Measurements from ENCODE around the gene PPP1R12B.
"Not testable (repeated sequence)": the region's sequence is repeated elsewhere in the genome, so short reads cannot be mapped to it uniquely, and the experiment has no call there.

PPP1R12B gene

DNA sequence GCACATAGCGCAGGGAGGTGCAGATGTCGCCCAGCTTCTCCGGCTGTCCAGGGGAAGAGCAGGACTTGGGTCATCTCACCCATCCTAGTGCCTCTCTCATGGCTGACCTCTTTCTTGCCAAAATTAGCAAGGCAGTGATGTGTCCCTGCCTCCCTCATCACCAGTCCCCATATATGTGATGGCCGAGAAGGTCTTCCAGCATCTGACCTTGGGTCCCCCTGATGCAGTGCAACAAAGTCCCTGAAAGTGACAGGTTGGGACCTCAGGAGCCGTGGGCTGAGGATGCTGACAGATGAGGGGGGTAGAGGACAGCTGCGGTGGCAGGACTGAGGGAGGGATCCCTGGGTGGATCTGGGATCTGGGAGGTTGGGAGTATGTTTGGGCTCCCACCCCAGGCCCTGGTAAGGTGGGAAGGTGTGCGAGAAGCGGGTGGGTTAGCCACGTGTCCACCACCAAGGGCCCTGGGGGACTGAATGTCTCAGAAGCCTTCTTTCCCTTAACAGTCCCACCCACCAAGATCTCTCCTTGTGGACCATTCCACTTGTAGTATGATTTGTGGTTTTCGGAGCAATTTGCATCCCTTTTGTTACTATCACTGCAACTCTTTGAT is 252.0 kb downstream of the PPP1R12B start:
- H3K36me3 Mint-ChIP-seq (ENCODE audit: low read depth), result no peaks in the 10 kb centered on the region
- H3K27me3 Mint-ChIP-seq, result no peaks in the 10 kb centered on the region
- no peak overlapping the region for H3K27ac Mint-ChIP-seq
- no peaks in the 10 kb centered on the region for H3K9me3 Mint-ChIP-seq
- no peak overlapping the region for H3K4me3 Mint-ChIP-seq
- no peaks in the 10 kb centered on the region for H3K4me1 Mint-ChIP-seq (ENCODE audit: low read depth)

DNA sequence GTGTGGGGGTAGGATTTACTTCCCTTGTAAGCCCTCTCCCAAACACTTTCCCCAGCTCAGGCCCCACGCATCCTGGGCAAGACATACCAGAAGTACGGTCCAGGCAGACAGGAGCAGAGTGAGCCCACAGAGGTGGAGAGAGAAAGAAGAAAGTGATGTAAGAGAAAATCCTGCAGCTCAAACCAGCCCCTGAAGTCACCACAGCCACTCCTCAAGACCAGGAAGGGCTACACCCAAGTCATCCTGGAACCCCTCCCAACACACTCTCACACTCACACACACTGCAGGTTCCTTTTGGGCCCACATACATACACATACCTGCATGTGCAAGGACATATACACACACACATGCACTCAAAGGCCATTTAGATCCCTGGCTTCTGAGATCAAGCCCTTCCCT is 254.9 kb downstream of the PPP1R12B start:
- H3K9me3 Mint-ChIP-seq, result no peaks in the 10 kb centered on the region
- no peak overlapping the region for H3K27ac Mint-ChIP-seq
- H3K4me1 Mint-ChIP-seq (ENCODE audit: low read depth), result no peaks in the 10 kb centered on the region
- no peaks in the 10 kb centered on the region for H3K36me3 Mint-ChIP-seq (ENCODE audit: low read depth)
- no peak overlapping the region for H3K4me3 Mint-ChIP-seq
- H3K27me3 Mint-ChIP-seq, result no peaks in the 10 kb centered on the region

- Mint-ChIP-seq H3K4me3 (no peak overlapping the region), H3K4me1 (ENCODE audit: low read depth) (no peaks in the 10 kb centered on the region), H3K27me3 (no peaks in the 10 kb centered on the region), H3K9me3 (no peaks in the 10 kb centered on the region), H3K27ac (no peak overlapping the region), H3K36me3 (ENCODE audit: low read depth) (no peaks in the 10 kb centered on the region)
Measured at GRCh38 chr1:202605515-202605914, 257.0 kb downstream of the PPP1R12B start.

- H3K4me1 Mint-ChIP-seq (ENCODE audit: low read depth), result peaks cover 27% of the 10 kb centered on the region
- H3K9me3 Mint-ChIP-seq; H3K27ac Mint-ChIP-seq; H3K36me3 Mint-ChIP-seq (ENCODE audit: low read depth); H3K4me3 Mint-ChIP-seq; H3K27me3 Mint-ChIP-seq: not testable (repeated sequence)
Measured at GRCh38 chr1:202612036-202612435, 263.5 kb downstream of the PPP1R12B start.

- no peak overlapping the region for H3K4me3 Mint-ChIP-seq
- H3K36me3 Mint-ChIP-seq (ENCODE audit: low read depth), result no peaks in the 10 kb centered on the region
- H3K27me3 Mint-ChIP-seq, result peaks cover 12% of the 10 kb centered on the region
Measured at GRCh38 chr1:202613571-202613970, 265.1 kb downstream of the PPP1R12B start.

GRCh38 chr1:202614363-202615207 is 266.1 kb downstream of the PPP1R12B start:
- H3K4me3 Mint-ChIP-seq, result not testable (repeated sequence)

More at GRCh38 chr1:202613571-202613970, 265.1 kb downstream of the PPP1R12B start:
- H3K9me3 Mint-ChIP-seq, result no peaks in the 10 kb centered on the region
- no peak overlapping the region for H3K27ac Mint-ChIP-seq
- H3K4me1 Mint-ChIP-seq (ENCODE audit: low read depth), result peaks cover 34% of the 10 kb centered on the region

DNA sequence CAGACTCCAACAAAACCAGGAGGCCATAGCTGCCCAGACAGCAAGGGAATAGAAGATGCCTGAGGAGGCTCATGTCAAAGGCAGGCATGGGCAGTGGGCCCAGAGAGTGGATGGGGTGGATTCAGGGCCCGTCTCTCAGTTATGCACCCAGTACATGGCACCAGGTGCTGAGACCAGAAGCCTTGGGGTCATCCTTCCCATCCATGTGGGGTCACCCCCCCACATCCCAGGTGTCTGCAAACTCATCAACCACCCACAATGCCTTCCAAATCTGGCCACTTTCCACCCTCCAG is 266.7 kb downstream of the PPP1R12B start:
- not testable (repeated sequence) for H3K27ac Mint-ChIP-seq; H3K9me3 Mint-ChIP-seq; H3K4me3 Mint-ChIP-seq; H3K36me3 Mint-ChIP-seq (ENCODE audit: low read depth)
- Mint-ChIP-seq H3K4me1 (ENCODE audit: low read depth) (peaks cover 34% of the 10 kb centered on the region), H3K27me3 (peaks cover 25% of the 10 kb centered on the region)

More at GRCh38 chr1:202614363-202615207, 266.1 kb downstream of the PPP1R12B start:
- not testable (repeated sequence) for H3K27ac Mint-ChIP-seq; H3K36me3 Mint-ChIP-seq (ENCODE audit: low read depth); H3K9me3 Mint-ChIP-seq
- H3K27me3 Mint-ChIP-seq, result peaks cover 22% of the 10 kb centered on the region
- peaks cover 34% of the 10 kb centered on the region for H3K4me1 Mint-ChIP-seq (ENCODE audit: low read depth)

DNA sequence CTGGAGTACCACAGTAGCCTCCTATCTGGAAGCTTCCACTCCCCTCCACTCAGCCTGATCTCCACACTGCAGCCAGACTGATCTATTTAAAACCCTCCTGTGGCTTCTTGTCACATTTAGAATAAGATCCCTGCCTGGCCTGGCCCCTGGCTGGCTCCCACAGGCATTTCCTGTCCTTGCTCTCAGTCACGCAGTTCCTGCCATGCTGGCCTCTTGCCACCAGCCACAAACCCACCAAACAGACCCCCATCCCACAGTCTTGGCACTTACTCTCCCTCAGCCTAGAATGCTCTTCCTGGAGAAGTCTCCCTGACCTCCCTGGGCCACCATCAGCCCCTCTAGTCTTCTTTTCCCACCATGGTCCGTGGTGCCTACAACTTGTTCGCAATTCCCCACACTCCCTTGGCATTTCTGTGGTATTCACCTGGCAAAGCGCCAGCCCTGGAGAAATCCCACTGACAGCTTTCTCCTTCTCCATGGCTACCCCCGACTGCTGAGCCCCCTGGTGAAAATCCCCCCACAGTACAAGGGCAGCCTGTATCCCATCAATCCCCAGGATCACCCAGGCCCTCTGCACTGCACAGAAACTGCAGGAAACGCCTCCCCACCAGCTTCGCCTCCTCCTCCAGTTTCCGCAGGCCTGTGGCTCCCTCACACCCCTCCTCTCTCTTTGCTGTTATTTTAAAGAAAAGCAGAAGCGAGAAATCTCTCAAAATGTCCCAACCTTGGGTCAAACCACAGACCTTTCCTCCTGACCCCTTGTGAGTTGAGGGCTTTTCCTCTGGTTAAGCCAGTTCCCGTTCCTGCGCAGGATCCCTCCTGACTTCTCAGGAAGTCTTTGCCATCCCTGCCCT is 267.2 kb downstream of the PPP1R12B start:
- H3K27me3 Mint-ChIP-seq, result peaks cover 30% of the 10 kb centered on the region
- H3K36me3 Mint-ChIP-seq (ENCODE audit: low read depth), result no peaks in the 10 kb centered on the region
- H3K9me3 Mint-ChIP-seq, result no peaks in the 10 kb centered on the region
- peak overlapping the region; percentile 18 for H3K4me3 Mint-ChIP-seq
- H3K4me1 Mint-ChIP-seq (ENCODE audit: low read depth), result peaks cover 34% of the 10 kb centered on the region
- H3K27ac Mint-ChIP-seq, result peak overlapping the region; percentile 27

- H3K27ac Mint-ChIP-seq, result peak overlapping the region; percentile 27
- peaks cover 32% of the 10 kb centered on the region for H3K27me3 Mint-ChIP-seq
- peak overlapping the region; percentile 18 for H3K4me3 Mint-ChIP-seq
- no peaks in the 10 kb centered on the region for H3K36me3 Mint-ChIP-seq (ENCODE audit: low read depth)
- peaks cover 34% of the 10 kb centered on the region for H3K4me1 Mint-ChIP-seq (ENCODE audit: low read depth)
- H3K9me3 Mint-ChIP-seq, result no peaks in the 10 kb centered on the region
Measured at GRCh38 chr1:202616355-202616915, 267.9 kb downstream of the PPP1R12B start.

DNA sequence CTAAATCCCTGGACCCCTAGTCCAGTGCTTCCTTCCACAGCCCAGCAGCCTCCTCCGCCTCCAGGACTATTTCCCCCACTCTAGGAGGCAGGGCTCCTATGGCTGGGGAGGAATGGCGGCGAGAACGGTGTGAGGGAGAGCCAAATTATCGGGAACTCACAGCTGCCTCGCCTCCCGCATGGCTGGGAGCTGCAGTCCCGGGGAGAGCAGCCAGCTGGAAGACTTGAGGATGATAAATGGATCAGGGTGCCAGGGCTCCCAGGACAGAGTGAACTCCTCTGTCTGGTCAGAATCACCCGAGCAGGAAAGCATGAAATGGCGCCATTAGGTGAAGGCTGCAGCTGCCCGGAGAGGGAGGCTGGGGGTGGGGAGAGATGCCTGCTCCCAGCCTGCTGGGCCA is 270.5 kb downstream of the PPP1R12B start:
- H3K36me3 Mint-ChIP-seq (ENCODE audit: low read depth); H3K4me3 Mint-ChIP-seq; H3K9me3 Mint-ChIP-seq; H3K27ac Mint-ChIP-seq: not testable (repeated sequence)
- peaks cover 43% of the 10 kb centered on the region for H3K27me3 Mint-ChIP-seq
- peaks cover 34% of the 10 kb centered on the region for H3K4me1 Mint-ChIP-seq (ENCODE audit: low read depth)

GRCh38 chr1:202619505-202619904 is 271.0 kb downstream of the PPP1R12B start:
- H3K4me3 Mint-ChIP-seq, result no peak overlapping the region
- H3K36me3 Mint-ChIP-seq (ENCODE audit: low read depth), result no peaks in the 10 kb centered on the region
- H3K27ac Mint-ChIP-seq, result no peak overlapping the region
- H3K27me3 Mint-ChIP-seq, result peaks cover 43% of the 10 kb centered on the region
- H3K4me1 Mint-ChIP-seq (ENCODE audit: low read depth), result peaks cover 31% of the 10 kb centered on the region
- H3K9me3 Mint-ChIP-seq, result no peaks in the 10 kb centered on the region

DNA sequence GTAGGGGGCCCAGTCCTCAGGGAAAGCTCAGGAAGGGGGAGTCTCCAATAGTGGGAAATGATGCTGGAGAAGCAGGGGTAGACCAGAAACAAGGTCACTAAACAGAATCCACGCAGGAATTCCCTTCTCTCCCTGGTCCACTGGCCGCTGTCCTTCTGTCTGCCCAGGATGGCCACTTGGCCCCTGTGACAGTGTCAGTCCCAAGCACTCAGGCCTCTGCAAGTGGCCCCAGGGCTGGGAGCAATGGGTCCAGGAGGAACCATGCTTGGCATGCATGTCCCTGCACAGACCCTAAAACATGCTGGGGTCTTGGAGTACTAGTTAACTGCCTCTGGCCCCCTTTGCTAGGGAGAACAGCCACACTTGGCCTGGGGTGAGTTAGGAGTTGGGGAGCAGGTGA is 271.5 kb downstream of the PPP1R12B start:
- peaks cover 43% of the 10 kb centered on the region for H3K27me3 Mint-ChIP-seq
- H3K9me3 Mint-ChIP-seq; H3K4me3 Mint-ChIP-seq; H3K36me3 Mint-ChIP-seq (ENCODE audit: low read depth); H3K27ac Mint-ChIP-seq: not testable (repeated sequence)
- peaks cover 26% of the 10 kb centered on the region for H3K4me1 Mint-ChIP-seq (ENCODE audit: low read depth)

- peaks cover 39% of the 10 kb centered on the region for H3K27me3 Mint-ChIP-seq
- H3K4me1 Mint-ChIP-seq (ENCODE audit: low read depth), result peaks cover 12% of the 10 kb centered on the region
- H3K9me3 Mint-ChIP-seq, result no peaks in the 10 kb centered on the region
- no peak overlapping the region for H3K27ac Mint-ChIP-seq
- no peaks in the 10 kb centered on the region for H3K36me3 Mint-ChIP-seq (ENCODE audit: low read depth)
- no peak overlapping the region for H3K4me3 Mint-ChIP-seq
Measured at GRCh38 chr1:202621446-202621845, 272.9 kb downstream of the PPP1R12B start.

DNA sequence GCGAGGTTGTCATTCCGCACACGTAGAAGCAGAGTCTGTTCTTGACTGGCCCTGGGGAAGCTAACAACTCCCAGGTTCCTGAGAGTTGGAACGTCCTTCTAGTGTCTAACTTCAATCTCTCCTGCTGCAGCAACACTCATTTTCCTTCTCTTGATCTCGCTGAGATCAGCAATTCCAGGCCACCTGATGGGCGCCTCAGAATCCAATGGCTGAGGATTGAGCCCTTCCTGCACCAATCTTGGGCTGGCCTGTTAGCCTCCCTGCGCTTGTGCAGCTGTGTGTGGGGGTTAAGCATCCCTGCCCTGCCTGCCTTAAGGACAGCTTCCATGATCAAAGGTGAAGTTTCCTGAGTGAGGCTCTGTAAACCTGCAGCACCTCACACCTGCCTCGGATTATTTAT is 273.9 kb downstream of the PPP1R12B start:
- peaks cover 8% of the 10 kb centered on the region for H3K4me1 Mint-ChIP-seq (ENCODE audit: low read depth)
- H3K9me3 Mint-ChIP-seq, result no peaks in the 10 kb centered on the region
- no peak overlapping the region for H3K4me3 Mint-ChIP-seq
- no peak overlapping the region for H3K27ac Mint-ChIP-seq
- H3K36me3 Mint-ChIP-seq (ENCODE audit: low read depth), result no peaks in the 10 kb centered on the region
- H3K27me3 Mint-ChIP-seq, result peaks cover 33% of the 10 kb centered on the region

DNA sequence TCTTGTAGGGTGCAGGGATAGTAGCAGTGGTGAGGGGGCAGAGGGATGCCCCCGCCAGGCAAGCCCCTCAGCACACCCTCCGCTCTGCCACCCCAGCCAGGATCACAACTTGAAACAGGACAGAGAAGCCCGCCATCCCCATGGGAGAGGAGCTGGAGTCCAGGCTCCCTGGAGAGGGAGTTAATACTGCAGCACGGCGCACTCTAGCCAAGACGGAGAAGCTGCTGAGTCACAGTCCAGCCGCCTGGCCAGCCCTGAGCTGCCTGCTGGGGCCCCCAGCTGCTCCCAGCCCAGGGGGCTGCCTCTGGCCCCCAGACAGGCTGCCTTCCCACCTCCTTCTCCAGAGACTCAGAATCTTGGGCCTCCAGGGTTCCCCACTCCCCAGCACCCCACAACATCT is 274.6 kb downstream of the PPP1R12B start:
- Mint-ChIP-seq H3K27ac (no peak overlapping the region), H3K9me3 (no peaks in the 10 kb centered on the region), H3K4me1 (ENCODE audit: low read depth) (peaks cover 11% of the 10 kb centered on the region), H3K36me3 (ENCODE audit: low read depth) (no peaks in the 10 kb centered on the region), H3K27me3 (peaks cover 37% of the 10 kb centered on the region), H3K4me3 (no peak overlapping the region)

All from stimulated activated naive CD8-positive, alpha-beta T cell treated with anti-CD3 and anti-CD28 coated beads, Interleukin-15, Interleukin-2, amounts not matched to agents 100 ng/mL and 50 ng/mL, for 24 hours (primary cell).